ENCODE results near the gene NR2F6. TPM values are rescaled to one million over a fixed set of nuclear protein-coding genes. Genes with fewer than 3 reads are reported as not detected.

Gene NR2F6
- total RNA-seq (2022) (94.4 and 96.5 TPM in 2 replicates), Bru-seq, nascent RNA (percentile 68 among the genes with signal in this experiment), BruChase-seq, experiment 1, labeled RNA remaining after a 2-hour chase (percentile 84 among the genes with signal in this experiment), BruChase-seq, experiment 2, labeled RNA remaining after a 6-hour chase (percentile 94 among the genes with signal in this experiment)
- long read RNA-seq, transcript NR2F6-201 (4 exons, 2,404 nt): major isoform, 200 of 219 reads
- long read RNA-seq, partial matches to known transcripts: 15 of 219 reads
- long read RNA-seq, other reads (novel, unspliced or antisense): 4 of 219 reads

DNA sequence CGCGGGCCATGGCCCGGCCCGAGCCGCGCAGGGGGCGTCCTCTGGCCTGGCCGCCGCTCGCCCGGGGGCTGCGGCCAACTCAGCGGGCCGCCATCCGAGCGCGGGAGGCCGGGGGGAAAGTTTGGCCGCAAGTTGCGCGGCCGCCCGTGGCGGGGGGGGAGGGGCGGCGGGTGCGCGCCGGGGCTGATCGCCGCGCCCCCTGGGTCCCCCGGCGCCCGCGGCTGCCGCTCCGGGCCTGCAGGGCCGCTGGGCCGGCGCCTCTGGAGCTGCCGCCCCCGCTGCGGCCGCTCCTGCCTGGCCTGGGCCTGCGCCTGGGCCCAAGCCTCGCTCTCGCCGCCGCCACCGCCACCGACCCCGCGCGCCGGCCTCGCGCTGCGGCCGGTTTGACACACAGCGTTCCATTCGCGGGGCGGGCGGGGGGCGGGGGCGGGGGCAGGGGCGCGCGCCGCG lies at the start of gene NR2F6:
NR2F6 (minus strand) TSS at position 385 of the 450 bp plus-strand sequence. CDS start 699 bp downstream, outside the sequence.
- peak within 1 kb of the TSS; percentile 78 for H3K4me3 ChIP-seq (ENCODE audit: low read depth, low read length)
- DNase-seq: no peak
- peak within 1 kb of the TSS; percentile 92 for H3K27ac Mint-ChIP-seq (ENCODE audit: unreplicated experiment)
- peaks cover 54% of the 10 kb centered on the region for H3K36me3 Mint-ChIP-seq (ENCODE audit: insufficient read depth, unreplicated experiment)
- BruUV-seq (replicated peaks): no TSS peak
- H3K9me3 ChIP-seq: no peaks in the 10 kb centered on the region
- no peak for TF ChIP-seq CTCF (IDR thresholded peaks at IDR 0.05; ENCODE audit: insufficient read depth in 1 of 2, low read depth in 1 of 2, low read length in 1 of 2, severe bottlenecking in 1 of 2, unreplicated experiment in 1 of 2)
- H3K4me3 Mint-ChIP-seq (ENCODE audit: unreplicated experiment): peak within 1 kb of the TSS; percentile 94
- no peaks in the 10 kb centered on the region for H3K27me3 ChIP-seq (replicated peaks; ENCODE audit: control insufficient read depth, insufficient read depth, low read length)
- no peaks in the 10 kb centered on the region for H3K9me3 Mint-ChIP-seq (ENCODE audit: unreplicated experiment)
- ChIA-PET CTCF (interaction anchor here (0.7 kb wide), 1 partner anchor 210 kb away, joined by 4 read pairs; no protein-coding TSS in a partner anchor), POLR2A (interaction anchor here (1.9 kb wide), 2 partner anchors 19 to 21 kb away, joined by 8 to 15 read pairs; partner anchors contain the start of genes BABAM1 and OCEL1)
- H3K4me1 ChIP-seq: peaks cover 62% of the 10 kb centered on the region
- H3K27me3 Mint-ChIP-seq (ENCODE audit: insufficient read depth, unreplicated experiment): no peaks in the 10 kb centered on the region
- intact Hi-C loops (cut with micrococcal nuclease; ENCODE audit: unreplicated experiment): loop anchor here (5.0 kb wide), 1 partner anchor 37 kb away; the partner anchor contains the start of gene ANKLE1
- H3K36me3 ChIP-seq (ENCODE audit: control insufficient read depth, insufficient read depth, low read length): no peaks in the 10 kb centered on the region
- H3K4me1 Mint-ChIP-seq (ENCODE audit: low read depth, unreplicated experiment): peaks cover 29% of the 10 kb centered on the region

GRCh38 chr19:17294051-17294891 lies 48.6 kb upstream of the NR2F6 start:
- H3K9me3 ChIP-seq: peaks cover 5% of the 10 kb centered on the region; the same call in 1 of the 2 replicates
- no peak overlapping the region for H3K4me3 ChIP-seq (ENCODE audit: low read depth, low read length)
- Mint-ChIP-seq H3K36me3 (ENCODE audit: insufficient read depth, unreplicated experiment) (peaks cover 27% of the 10 kb centered on the region), H3K4me1 (ENCODE audit: low read depth, unreplicated experiment) (no peaks in the 10 kb centered on the region), H3K27me3 (ENCODE audit: insufficient read depth, unreplicated experiment) (no peaks in the 10 kb centered on the region), H3K4me3 (ENCODE audit: unreplicated experiment) (no peak overlapping the region), H3K9me3 (ENCODE audit: unreplicated experiment) (no peaks in the 10 kb centered on the region), H3K27ac (ENCODE audit: unreplicated experiment) (no peak overlapping the region)
- peaks cover 3% of the 10 kb centered on the region; the same call in 1 of the 2 replicates for H3K36me3 ChIP-seq (ENCODE audit: control insufficient read depth, insufficient read depth, low read length)
- ChIA-PET CTCF (interaction anchor here (0.6 to 0.7 kb wide), 3 partner anchors 11 to 256 kb away, joined by 3 to 4 read pairs (median 3); no protein-coding TSS in a partner anchor), POLR2A (no interaction called here)
- no peak for TF ChIP-seq CTCF (IDR thresholded peaks at IDR 0.05; ENCODE audit: insufficient read depth in 1 of 2, low read depth in 1 of 2, low read length in 1 of 2, severe bottlenecking in 1 of 2, unreplicated experiment in 1 of 2)
- DNase-seq: peak; percentile 59 to 60
- BruUV-seq (replicated peaks): no TSS peak
- H3K27me3 ChIP-seq (replicated peaks; ENCODE audit: control insufficient read depth, insufficient read depth, low read length): no peaks in the 10 kb centered on the region
- intact Hi-C loops (cut with micrococcal nuclease; ENCODE audit: unreplicated experiment): loop anchor here (5.0 kb wide), 1 partner anchor 33 kb away; no protein-coding TSS in a partner anchor
- no peaks in the 10 kb centered on the region for H3K4me1 ChIP-seq

GRCh38 chr19:17293605-17294004 lies 47.9 kb upstream of the NR2F6 start:
- H3K36me3 ChIP-seq (ENCODE audit: control insufficient read depth, insufficient read depth, low read length): peaks cover 3% of the 10 kb centered on the region; the same call in 1 of the 2 replicates
- intact Hi-C loops (cut with micrococcal nuclease; ENCODE audit: unreplicated experiment): loop anchor here (2.0 to 5.0 kb wide), 2 partner anchors 34 to 97 kb away; no protein-coding TSS in a partner anchor
- Mint-ChIP-seq H3K36me3 (ENCODE audit: insufficient read depth, unreplicated experiment) (peaks cover 27% of the 10 kb centered on the region), H3K27me3 (ENCODE audit: insufficient read depth, unreplicated experiment) (no peaks in the 10 kb centered on the region), H3K4me3 (ENCODE audit: unreplicated experiment) (no peak overlapping the region), H3K27ac (ENCODE audit: unreplicated experiment) (no peak overlapping the region), H3K4me1 (ENCODE audit: low read depth, unreplicated experiment) (no peaks in the 10 kb centered on the region), H3K9me3 (ENCODE audit: unreplicated experiment) (no peaks in the 10 kb centered on the region)
- H3K27me3 ChIP-seq (replicated peaks; ENCODE audit: control insufficient read depth, insufficient read depth, low read length): no peaks in the 10 kb centered on the region
- ChIA-PET POLR2A (interaction anchor here (1.6 kb wide), 1 partner anchor 12 kb away, joined by 12 read pairs; the partner anchor contains the start of gene MRPL34), CTCF (interaction anchor here (0.6 to 1.8 kb wide), 6 partner anchors 9 to 112 kb away, joined by 3 to 44 read pairs (median 5); partner anchors contain the start of genes ABHD8, BST2, MRPL34 and USHBP1)
- H3K9me3 ChIP-seq: peaks cover 5% of the 10 kb centered on the region; the same call in 1 of the 2 replicates
- H3K4me3 ChIP-seq (ENCODE audit: low read depth, low read length): no peak overlapping the region; the same call in 1 of the 2 replicates
- no peak for TF ChIP-seq CTCF (IDR thresholded peaks at IDR 0.05; ENCODE audit: insufficient read depth in 1 of 2, low read depth in 1 of 2, low read length in 1 of 2, severe bottlenecking in 1 of 2, unreplicated experiment in 1 of 2)
- no peaks in the 10 kb centered on the region for H3K4me1 ChIP-seq
- DNase-seq: no peak
- BruUV-seq (replicated peaks): TSS peak; percentile 28
